HG03139 (cell line): ENCODE measurements around the gene CRISP1.
A peak's percentile ranks its signal among the peaks of the same experiment; 100 is the strongest.
"Not testable (repeated sequence)": the region's sequence is repeated elsewhere in the genome, so short reads cannot be mapped to it uniquely, and the experiment has no call there.

Experiments
- ATAC-seq: cut with Tn5 transposase; IDR thresholded peaks from one replicate; pipeline ENCODE4 v1.9.1; 2021; ENCODE audit not compliant: unreplicated experiment

The CRISP1 gene

DNA sequence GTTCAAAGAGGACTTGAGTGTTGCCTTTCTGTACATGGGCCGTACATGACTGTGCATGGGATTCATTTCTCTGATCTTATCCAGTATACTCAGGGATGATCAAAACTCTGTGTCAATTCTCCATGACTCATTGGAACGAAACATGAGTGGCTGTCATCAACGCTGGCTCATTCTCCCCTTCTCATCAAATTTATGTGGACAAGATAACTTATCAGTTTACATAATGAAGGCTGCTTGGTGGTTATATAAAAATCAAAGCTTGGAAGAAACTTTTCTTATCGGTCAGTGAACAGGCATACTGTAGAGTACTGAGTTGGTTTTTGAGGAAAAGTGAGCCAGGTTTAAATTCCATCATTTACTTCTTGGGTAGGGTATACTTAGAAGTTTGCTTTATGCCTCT is 24.9 kb downstream of the CRISP1 start:
- ATAC-seq = no peak

DNA sequence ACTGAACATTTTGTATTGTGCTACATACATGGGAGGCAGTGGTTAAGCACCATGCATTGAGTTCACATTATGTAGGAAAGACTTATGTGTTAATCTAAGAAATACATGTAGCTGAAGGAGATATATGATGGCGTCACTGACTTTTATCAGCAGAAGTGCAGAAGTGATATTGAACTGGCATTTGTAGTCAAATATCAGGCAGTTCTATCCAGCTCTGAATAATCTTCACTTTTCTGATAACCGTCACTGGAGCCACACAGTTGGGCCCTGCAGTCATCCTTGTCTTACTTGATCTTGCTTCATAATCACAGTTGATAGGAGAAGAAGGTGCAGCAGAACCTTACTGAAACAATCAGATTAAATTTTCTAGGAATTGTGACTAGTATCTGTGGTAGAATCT is 26.4 kb downstream of the CRISP1 start:
- no peak for ATAC-seq

DNA sequence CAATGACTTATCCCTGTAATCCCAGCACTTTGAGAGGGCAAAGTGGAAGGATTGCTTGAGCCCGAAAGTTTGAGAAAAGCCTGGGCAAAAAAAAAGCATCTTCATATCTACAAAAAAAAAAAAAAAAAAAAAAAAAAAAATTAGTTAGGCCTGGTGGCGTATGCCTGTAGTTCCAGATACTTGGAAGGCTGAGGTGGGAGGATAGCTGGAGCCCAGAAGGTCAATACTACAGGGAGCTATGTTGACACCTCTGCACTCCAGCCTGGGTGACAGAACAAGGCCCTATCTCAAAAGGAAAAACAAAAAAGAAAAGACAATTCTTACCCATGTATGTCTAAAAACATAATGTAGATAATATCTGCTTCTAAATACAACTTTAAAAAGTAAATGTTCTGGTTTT is 27.2 kb downstream of the CRISP1 start:
- ATAC-seq = no peak

DNA sequence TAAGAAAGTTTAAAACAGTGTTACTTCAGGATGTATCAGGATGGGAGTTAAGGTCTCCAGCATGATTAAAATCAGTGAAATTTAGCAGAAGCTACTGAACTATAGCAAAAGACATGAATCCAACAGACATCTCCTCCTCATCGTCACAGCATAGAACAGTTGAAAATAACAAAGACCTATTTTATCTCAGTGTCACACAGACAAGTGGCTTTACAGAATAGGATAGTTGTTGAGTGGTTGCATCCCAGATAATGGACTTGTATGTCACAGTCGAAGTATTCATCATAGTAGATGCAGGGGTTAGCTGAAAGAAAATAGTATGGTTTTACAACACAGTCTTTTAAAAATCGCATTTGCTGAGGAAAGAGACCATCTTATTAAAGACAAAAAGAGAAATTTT is 31.2 kb downstream of the CRISP1 start:
- no peak for ATAC-seq

- no peak for ATAC-seq
Observed at GRCh38 chr6:49833386-49833785, 32.9 kb downstream of the CRISP1 start.

DNA sequence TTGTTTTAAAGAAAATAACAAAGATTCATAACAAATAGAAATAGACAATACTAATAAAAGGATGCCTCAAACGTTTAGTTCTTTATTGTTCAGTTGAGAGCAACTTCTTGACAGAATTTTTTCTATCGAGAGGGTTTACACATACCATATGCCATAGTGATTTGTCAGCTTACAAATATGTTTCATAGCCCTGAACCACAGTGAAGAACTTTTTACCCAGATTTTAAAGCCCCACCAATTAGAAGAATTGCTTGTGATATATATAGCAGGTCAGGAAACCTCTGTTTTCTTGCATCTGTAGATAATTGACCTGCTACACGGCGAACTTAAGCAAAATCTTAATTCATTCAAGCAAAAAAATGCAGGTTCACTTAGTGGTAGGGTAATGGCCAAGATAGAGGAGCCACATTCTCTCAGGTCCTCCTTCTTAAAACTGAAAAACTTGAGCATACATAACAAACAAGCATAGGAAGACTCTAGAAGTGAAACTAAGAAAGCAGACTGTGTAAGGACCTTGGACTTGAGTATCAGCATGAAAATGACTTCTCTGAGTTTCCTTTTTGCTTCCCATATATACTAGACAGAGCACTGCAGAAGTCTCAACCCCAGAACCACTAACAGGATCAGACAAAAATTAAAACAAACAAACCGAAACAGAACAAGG is 39.5 kb downstream of the CRISP1 start:
- ATAC-seq = peak; percentile 98

DNA sequence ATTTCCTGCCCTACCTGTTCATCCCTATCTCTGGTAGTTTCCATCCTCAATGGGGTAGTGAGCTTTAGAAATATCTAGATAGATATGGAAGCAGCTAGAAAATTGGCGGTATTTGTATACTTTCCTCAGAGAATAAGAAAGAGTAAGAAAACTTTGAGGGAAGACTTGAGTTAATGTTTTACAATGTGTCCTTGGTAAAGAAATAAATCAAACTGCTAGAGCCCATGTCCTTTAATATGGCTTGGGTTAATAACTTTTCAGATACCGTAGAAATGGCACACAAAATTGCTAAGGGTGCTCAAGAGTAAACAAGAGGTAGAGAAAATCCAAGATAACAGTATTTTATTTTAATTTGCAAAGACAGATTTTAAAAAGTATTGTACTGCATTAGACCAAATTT is 51.2 kb downstream of the CRISP1 start:
- ATAC-seq = no peak

DNA sequence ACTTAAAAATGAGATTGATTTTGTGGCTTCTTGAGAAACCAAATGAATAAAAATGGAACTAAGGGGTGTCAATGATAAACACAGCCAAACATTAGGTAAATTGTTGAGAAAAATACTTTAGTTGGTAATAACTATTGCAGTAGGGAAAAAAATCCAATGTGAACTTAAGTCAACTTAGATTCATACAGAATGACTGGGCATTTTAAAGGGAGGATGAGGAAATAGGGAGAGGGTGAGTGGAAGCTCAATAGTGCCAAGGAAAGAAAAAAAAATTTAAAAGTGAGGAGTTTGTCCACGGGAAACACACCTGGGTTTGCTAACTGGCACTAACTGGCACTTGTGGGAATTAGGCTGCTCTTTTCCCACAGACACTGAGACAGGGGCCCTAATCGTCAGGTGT is 53.1 kb downstream of the CRISP1 start:
- no peak for ATAC-seq

GRCh38 chr6:49806145-49806544 is 60.2 kb downstream of the CRISP1 start:
- no peak for ATAC-seq

DNA sequence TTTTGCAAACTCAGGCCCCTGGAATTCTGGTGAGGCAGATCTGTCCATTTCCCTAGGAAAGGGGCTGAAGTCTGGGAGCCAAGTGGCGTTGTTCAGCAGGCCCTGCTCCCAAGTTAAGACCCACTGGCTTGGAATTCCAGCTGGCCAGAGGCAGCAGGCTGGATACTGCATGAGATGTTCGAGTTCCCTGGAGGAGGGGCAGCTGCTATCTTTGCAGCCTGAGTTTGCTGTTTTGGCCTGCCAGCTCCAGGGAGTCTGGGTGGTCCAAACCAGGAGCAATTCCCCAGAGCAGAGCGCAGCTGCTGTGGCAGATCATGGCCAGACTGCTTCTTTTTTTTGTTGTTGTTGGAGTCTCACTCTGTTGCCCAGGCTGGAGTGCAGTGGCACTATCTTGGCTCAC is 61.1 kb downstream of the CRISP1 start:
- no peak for ATAC-seq

- ATAC-seq = no peak
Observed at GRCh38 chr6:49801525-49801924, 64.8 kb downstream of the CRISP1 start.

- no peak for ATAC-seq
Observed at GRCh38 chr6:49799090-49799489, 67.2 kb downstream of the CRISP1 start.

DNA sequence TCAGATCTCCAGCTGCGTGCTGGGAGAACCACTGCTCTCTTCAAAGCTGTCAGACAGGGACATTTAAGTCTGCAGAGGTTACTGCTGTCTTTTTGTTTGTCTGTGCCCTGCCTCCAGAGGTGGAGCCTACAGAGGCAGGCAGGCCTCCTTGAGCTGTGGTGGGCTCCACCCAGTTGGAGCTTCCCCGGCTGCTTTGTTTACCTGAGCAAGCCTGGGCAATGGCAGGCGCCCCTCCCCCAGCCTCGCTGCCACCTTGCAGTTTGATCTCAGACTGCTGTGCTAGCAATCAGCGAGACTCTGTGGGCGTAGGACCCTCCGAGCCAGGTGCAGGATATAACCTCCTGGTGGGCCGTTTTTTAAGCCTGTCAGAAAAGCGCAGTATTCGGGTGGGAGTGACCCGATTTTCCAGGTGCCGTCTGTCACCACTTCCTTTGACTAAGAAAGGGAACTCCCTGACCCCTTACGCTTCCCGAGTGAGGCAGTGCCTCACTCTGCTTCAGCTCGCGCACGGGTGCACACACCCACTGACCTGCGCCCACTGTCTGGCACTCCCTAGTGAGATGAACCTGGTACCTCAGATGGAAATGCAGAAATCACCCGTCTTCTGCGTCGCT is 69.4 kb downstream of the CRISP1 start:
- not testable (repeated sequence) for ATAC-seq

- no peak for ATAC-seq
Observed at GRCh38 chr6:49790341-49790740, 76.0 kb downstream of the CRISP1 start.

DNA sequence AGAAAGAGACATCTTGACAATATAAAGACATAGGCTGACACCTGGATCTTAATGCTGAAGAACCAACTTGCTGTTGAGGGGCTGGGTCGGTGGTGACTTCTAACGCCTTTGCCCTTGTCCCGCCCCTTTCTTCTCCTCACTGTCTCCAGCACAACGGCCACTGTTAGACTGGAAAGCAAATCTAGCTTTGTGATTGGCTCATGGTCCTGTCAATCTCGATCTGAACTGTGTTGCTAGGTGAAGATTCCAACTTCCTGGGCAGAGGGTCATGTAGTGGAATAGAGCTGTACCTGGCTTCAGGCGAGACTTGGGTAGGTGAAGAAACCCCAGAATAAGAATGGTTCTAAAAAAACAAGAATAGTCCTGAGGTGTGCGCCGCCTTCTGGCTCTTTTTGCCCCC is 79.2 kb downstream of the CRISP1 start, which contains the start of gene PGK2:
TSS of gene PGK2 (minus strand) at position 110 of the 400 bp plus-strand sequence. CDS start at position 12, 98 bp downstream.
- no peak for ATAC-seq

GRCh38 chr6:49784272-49784671 is 82.1 kb downstream of the CRISP1 start:
- ATAC-seq = no peak
